ENCODE data around the gene ADAMTSL1. TPM values are rescaled to one million over a fixed set of nuclear protein-coding genes. Genes with fewer than 3 reads are reported as not detected.

The ADAMTSL1 gene
- total and polyA plus RNA-seq, 2 of the 8 experiments (the other 6 are each of a cell fraction or from before 2014, with no cell fraction given): 0.84 to 1.1 TPM

GRCh38 chr9:18700714-18701113, 226.8 kb downstream of the ADAMTSL1 start (continued):
- TF ChIP-seq EZH2 (IDR thresholded peaks at IDR 0.05; ENCODE audit: low read depth, low read length, severe bottlenecking): no peak

Measured in H1 (cell line).